Thymus (tissue), 11 donors: ENCODE results near the gene FAM98C. TPM values are rescaled to one million over a fixed set of nuclear protein-coding genes. Genes with fewer than 3 reads are reported as not detected.

Source experiments
- DNase-seq, 9 donors: peaks; one replicate each; pipeline ENCODE4 v3.0.0-alpha.2; 2013; ENCODE audit warnings: low spot score in 9 of 9, low read depth in 6 of 9, missing footprints in 1 of 9
- H3K27ac ChIP-seq, 2 donors: one replicate each; pipeline ENCODE4 v1.5.1; 2013; ENCODE audit warnings: control low read depth in 1 of 2, low read depth in 1 of 2, low read length in 1 of 2, mild to moderate bottlenecking in 1 of 2, moderate library complexity in 1 of 2
- H3K27me3 ChIP-seq, 2 donors: one replicate each; pipeline ENCODE4 v1.5.1; 2013; ENCODE audit warnings: low read length in 1 of 2; ENCODE audit not compliant: control insufficient read depth in 2 of 2, insufficient read depth in 1 of 2
- H3K36me3 ChIP-seq, 2 donors: one replicate each; pipeline ENCODE4 v1.5.1; 2013; ENCODE audit warnings: low read length in 1 of 2, mild to moderate bottlenecking in 1 of 2, moderate library complexity in 1 of 2; ENCODE audit not compliant: control insufficient read depth in 2 of 2, insufficient read depth in 2 of 2
- H3K4me1 ChIP-seq, 2 donors: one replicate each; pipeline ENCODE4 v1.5.1; 2013; ENCODE audit warnings: low read length in 2 of 2; ENCODE audit not compliant: control insufficient read depth in 2 of 2, insufficient read depth in 2 of 2
- H3K4me3 ChIP-seq, 2 donors: one replicate each; pipeline ENCODE4 v1.5.1; 2013; ENCODE audit warnings: low read length in 2 of 2, control low read depth in 1 of 2, mild to moderate bottlenecking in 1 of 2
- H3K9me3 ChIP-seq, 2 donors: one replicate each; pipeline ENCODE4 v1.5.1; 2013; ENCODE audit warnings: low read length in 1 of 2, mild to moderate bottlenecking in 1 of 2; ENCODE audit not compliant: control insufficient read depth in 2 of 2, insufficient read depth in 1 of 2
- WGBS: extraction: QIAGEN DNeasy Blood & Tissue Kit; methylation state at CpG from one replicate; pipeline ENCODE4 v1.1.7; 2013; 5-methylcytosine and 5-hydroxymethylcytosine counted together
- polyA plus RNA-seq: library from polyadenylated mRNA; stranded (reverse); fragments of 200-250 nt; gene quantifications from one replicate; pipeline ENCODE4 v1.2.3, GENCODE V29; 2013
- total RNA-seq: library from RNA; stranded (reverse); fragments of 120-200 nt; gene quantifications from one replicate; pipeline ENCODE4 v1.2.4, GENCODE V29; 2013
- donor health status: healthy.

Gene FAM98C
- total and polyA plus RNA-seq, 2 donors = 12.6 to 22.0 TPM

DNA sequence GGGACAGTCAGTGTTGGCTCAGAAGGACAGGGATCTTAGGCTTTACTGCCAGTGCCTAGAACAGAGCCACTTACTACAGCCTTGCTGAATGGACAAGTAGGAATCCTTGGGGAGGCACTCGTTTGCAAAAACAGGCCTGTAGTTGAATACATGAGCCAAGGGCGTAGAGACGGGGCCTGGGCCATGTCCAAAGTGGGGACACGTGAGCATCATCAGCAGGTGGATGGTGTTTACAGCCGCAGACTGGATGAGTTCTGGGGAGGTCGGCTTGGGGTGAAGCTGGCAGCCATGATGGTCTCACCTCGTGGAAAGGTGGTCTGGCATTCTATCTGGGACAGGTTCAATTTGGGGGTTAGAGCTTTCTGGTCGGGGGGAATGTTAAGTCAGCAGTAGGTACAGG is 48.1 kb downstream of the FAM98C start:
- Histone ChIP-seq H3K4me3 (no peak overlapping the region), H3K4me1 (no peaks in the 10 kb centered on the region), H3K36me3 (no peaks in the 10 kb centered on the region), H3K27ac (no peak overlapping the region), H3K9me3 (peaks cover 0 to 2% of the 10 kb centered on the region in 2 donors), H3K27me3 (no peaks in the 10 kb centered on the region)
- DNase-seq = no peak
- WGBS = 93% methylated on average over 8 of the region's 8 CpGs

DNA sequence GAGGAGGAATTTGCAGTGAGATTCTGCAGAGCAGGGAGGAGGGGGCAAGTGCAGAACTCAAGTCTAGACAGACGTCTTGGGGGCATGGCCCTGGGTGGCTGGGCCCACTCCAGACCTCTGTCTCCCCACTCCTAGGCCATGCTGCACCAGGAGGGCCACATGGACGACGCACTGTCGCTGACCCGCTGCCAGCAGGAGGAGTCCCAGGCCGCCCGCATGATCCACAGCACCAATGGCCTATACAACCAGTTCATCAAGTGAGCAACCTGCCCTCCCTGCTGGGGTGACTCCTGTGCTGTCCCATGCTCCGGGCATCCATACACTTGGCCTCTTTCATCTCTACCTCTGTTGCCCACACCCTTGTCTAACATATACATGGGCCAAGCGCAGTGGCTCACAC is 48.7 kb downstream of the FAM98C start:
- no peaks in the 10 kb centered on the region for H3K27me3 ChIP-seq
- H3K27ac ChIP-seq = no peak overlapping the region
- 94% methylated on average over 9 of the region's 9 CpGs for WGBS
- H3K9me3 ChIP-seq = peaks cover 0 to 2% of the 10 kb centered on the region in 2 donors
- DNase-seq = no peak
- H3K4me3 ChIP-seq = no peak overlapping the region
- no peaks in the 10 kb centered on the region for H3K4me1 ChIP-seq
- H3K36me3 ChIP-seq = no peaks in the 10 kb centered on the region

GRCh38 chr19:38452430-38453366 is 49.8 kb downstream of the FAM98C start:
- no peak overlapping the region for H3K27ac ChIP-seq
- no peaks in the 10 kb centered on the region for H3K27me3 ChIP-seq
- H3K4me3 ChIP-seq = no peak overlapping the region
- peaks cover 0 to 2% of the 10 kb centered on the region in 2 donors for H3K9me3 ChIP-seq
- 85% methylated on average over 45 of the region's 45 CpGs for WGBS
- H3K36me3 ChIP-seq = no peaks in the 10 kb centered on the region
- no peak for DNase-seq
- no peaks in the 10 kb centered on the region for H3K4me1 ChIP-seq

DNA sequence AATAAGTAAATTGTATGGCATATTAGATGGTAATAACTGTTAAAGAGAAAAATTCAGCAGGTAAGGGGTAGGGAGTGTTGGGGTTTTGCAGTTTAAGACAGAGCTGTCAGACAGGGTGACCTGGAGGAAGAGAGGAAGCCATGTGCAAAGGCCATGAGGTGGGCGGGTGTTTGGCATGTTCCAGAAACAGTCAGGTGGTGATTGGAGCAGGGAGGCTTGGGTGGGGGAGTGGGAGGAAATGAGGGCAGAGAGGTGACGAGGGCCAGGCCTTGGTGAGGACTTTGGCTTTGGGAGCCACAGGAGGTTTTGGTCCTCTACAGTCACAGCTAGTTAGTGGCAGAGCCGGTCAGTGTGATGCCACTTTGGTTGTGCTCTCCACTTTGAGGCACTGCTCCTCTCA is 50.7 kb downstream of the FAM98C start:
- 74% methylated on average over 3 of the region's 3 CpGs for WGBS
- H3K27ac ChIP-seq = no peak overlapping the region
- no peak for DNase-seq
- H3K4me1 ChIP-seq = no peaks in the 10 kb centered on the region
- no peak overlapping the region for H3K4me3 ChIP-seq
- peaks cover 0 to 2% of the 10 kb centered on the region in 2 donors for H3K9me3 ChIP-seq
- H3K27me3 ChIP-seq = no peaks in the 10 kb centered on the region
- H3K36me3 ChIP-seq = no peaks in the 10 kb centered on the region

DNA sequence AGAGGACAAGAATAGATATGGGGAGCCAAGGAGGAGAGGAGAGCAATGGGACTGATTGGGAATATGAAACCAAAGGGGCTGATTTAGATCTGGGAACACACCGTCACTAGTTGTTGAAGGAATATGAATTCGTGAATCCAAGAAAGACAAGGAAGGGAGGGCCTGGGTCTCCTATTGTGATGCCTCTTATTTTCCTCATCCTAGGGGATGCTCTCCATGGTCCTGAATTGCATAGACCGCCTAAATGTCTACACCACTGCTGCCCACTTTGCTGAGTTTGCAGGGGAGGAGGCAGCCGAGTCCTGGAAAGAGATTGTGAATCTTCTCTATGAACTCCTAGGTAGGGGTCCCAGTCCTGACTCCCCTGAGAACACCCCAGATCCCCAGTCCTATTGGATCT is 52.1 kb downstream of the FAM98C start:
- DNase-seq = peak in 3 of 9 donors; percentile 14 to 36 (median 21)
- Histone ChIP-seq H3K27me3 (no peaks in the 10 kb centered on the region), H3K4me3 (no peak overlapping the region), H3K9me3 (peaks cover 0 to 2% of the 10 kb centered on the region in 2 donors), H3K27ac (no peak overlapping the region), H3K36me3 (no peaks in the 10 kb centered on the region), H3K4me1 (no peaks in the 10 kb centered on the region)
- 83% methylated on average over 4 of the region's 4 CpGs for WGBS

GRCh38 chr19:38457202-38457601 is 54.3 kb downstream of the FAM98C start:
- WGBS = 91% methylated on average over 5 of the region's 5 CpGs
- Histone ChIP-seq H3K9me3 (no peaks in the 10 kb centered on the region), H3K4me3 (no peak overlapping the region), H3K4me1 (no peaks in the 10 kb centered on the region), H3K27ac (no peak overlapping the region), H3K27me3 (no peaks in the 10 kb centered on the region), H3K36me3 (no peaks in the 10 kb centered on the region)
- DNase-seq = no peak

GRCh38 chr19:38457690-38458405 is 55.0 kb downstream of the FAM98C start:
- DNase-seq = no peak
- no peak overlapping the region for H3K27ac ChIP-seq
- H3K4me1 ChIP-seq = no peaks in the 10 kb centered on the region
- H3K36me3 ChIP-seq = no peaks in the 10 kb centered on the region
- H3K9me3 ChIP-seq = no peaks in the 10 kb centered on the region
- H3K4me3 ChIP-seq = no peak overlapping the region
- WGBS = 95% methylated on average over 15 of the region's 15 CpGs
- H3K27me3 ChIP-seq = no peaks in the 10 kb centered on the region
